ENCODE results near the gene TTC27.

DNA sequence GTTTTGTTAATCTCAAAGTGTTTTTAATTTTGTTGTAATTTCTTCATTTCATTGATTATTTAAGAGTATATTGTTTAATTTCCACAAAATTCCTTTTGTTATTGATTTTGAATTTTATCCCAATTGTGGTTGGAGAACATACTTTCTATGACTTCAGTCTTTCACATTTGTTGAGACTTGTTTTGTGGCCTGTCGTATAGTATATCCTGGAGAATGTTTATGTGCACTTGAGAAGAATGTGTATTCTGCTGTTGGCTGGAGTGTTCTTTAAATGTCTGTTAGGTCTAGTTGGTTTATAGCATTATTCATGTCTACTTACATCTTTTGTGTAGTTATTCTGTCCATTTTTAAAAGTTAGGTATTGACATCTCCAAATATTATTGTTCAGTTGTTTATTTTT, 120.3 kb downstream of the TTC27 start:
- no peak for TF ChIP-seq CTCF (conservative IDR thresholded peaks at IDR 0.05; ENCODE audit: low read length)
- no peak for TF ChIP-seq EZH2phosphoT487 (IDR thresholded peaks at IDR 0.05; ENCODE audit: borderline replicate concordance, low read depth, low read length)

All from OCI-LY7 (cell line).